CD4-positive, CD25-positive, alpha-beta regulatory T cell (primary cell): ENCODE measurements around the gene VEGFA. TPM values are rescaled to one million over a fixed set of nuclear protein-coding genes. Genes with fewer than 3 reads are reported as not detected.
A peak's percentile ranks its signal among the peaks of the same experiment; 100 is the strongest.

Experiments
- ATAC-seq, 2 donors: fragments of 150-1000 bp; cut with Tn5 transposase; one replicate each; pipeline ENCODE4 v1.10.0; 2021; ENCODE audit warnings: low read depth in 2 of 2, moderate number of reproducible peaks in 2 of 2, moderate library complexity in 1 of 2
- DNase-seq, 3 donors: peaks; one replicate each; pipeline versions ENCODE4 v3.0.0 to v3.0.0-alpha.2; 2012 to 2022; ENCODE audit warnings: mixed read lengths in 1 of 3
- H3K27ac ChIP-seq: one replicate; pipeline ENCODE4 v1.7.0; 2013; ENCODE audit warnings: mild to moderate bottlenecking, low read length; ENCODE audit not compliant: insufficient read depth, poor library complexity, severe bottlenecking
- H3K27me3 ChIP-seq: one replicate; pipeline ENCODE4 v1.7.0; 2013; ENCODE audit warnings: low read length; ENCODE audit not compliant: control insufficient read depth, insufficient read depth
- H3K36me3 ChIP-seq: one replicate; pipeline ENCODE4 v1.7.0; 2013; ENCODE audit warnings: mild to moderate bottlenecking, low read length, moderate library complexity; ENCODE audit not compliant: control insufficient read depth, insufficient read depth
- H3K4me1 ChIP-seq: 2 replicates; pipeline ENCODE4 v1.7.0; 2013; ENCODE audit warnings: mild to moderate bottlenecking, low read length; ENCODE audit not compliant: insufficient read depth, control insufficient read depth, poor library complexity, severe bottlenecking
- H3K4me3 ChIP-seq: one replicate; pipeline ENCODE4 v1.7.0; 2013; ENCODE audit warnings: low read depth, mild to moderate bottlenecking, low read length, moderate library complexity
- H3K9me3 ChIP-seq, 2 experiments: 1 replicate in 1 of 2; 2 replicates in 1 of 2; pipeline ENCODE4 v1.7.0; 2013; ENCODE audit warnings: low read length in 2 of 2, mild to moderate bottlenecking in 1 of 2, moderate library complexity in 1 of 2; ENCODE audit not compliant: control insufficient read depth in 2 of 2
- H3K27ac Mint-ChIP-seq, 3 donors: one replicate each; pipeline ENCODE4 v1.8.0; 2020 to 2022; ENCODE audit warnings: mild to moderate bottlenecking in 3 of 3, mixed read lengths in 3 of 3, moderate library complexity in 2 of 3
- H3K27me3 Mint-ChIP-seq: one replicate; pipeline ENCODE4 v1.8.0; 2022; ENCODE audit warnings: mild to moderate bottlenecking, mixed read lengths
- H3K36me3 Mint-ChIP-seq: one replicate; pipeline ENCODE4 v1.8.0; 2020; ENCODE audit warnings: mixed read lengths
- H3K4me1 Mint-ChIP-seq, 4 donors: one replicate each; pipeline ENCODE4 v1.8.0; 2020 to 2022; ENCODE audit warnings: mixed read lengths in 4 of 4, mild to moderate bottlenecking in 1 of 4
- H3K4me3 Mint-ChIP-seq, 4 donors: one replicate each; pipeline ENCODE4 v1.8.0; 2020 to 2022; ENCODE audit warnings: mild to moderate bottlenecking in 4 of 4, mixed read lengths in 4 of 4, moderate library complexity in 3 of 4
- H3K9me3 Mint-ChIP-seq, 7 donors: one replicate each; pipeline ENCODE4 v1.8.0; 2020 to 2022; ENCODE audit warnings: mixed read lengths in 7 of 7, mild to moderate bottlenecking in 3 of 7, moderate library complexity in 2 of 7
- polyA plus RNA-seq, 4 donors: library from polyadenylated mRNA; unstranded; fragments of 300-500 nt; fragmentation: Illumina TruSeq; gene quantifications; one replicate each; pipeline ENCODE4 v1.2.3, GENCODE V29; 2021
- total RNA-seq: library from RNA; stranded (reverse); gene quantifications from one replicate; pipeline ENCODE4 v1.2.3, GENCODE V29; 2022

The VEGFA gene
- total and polyA plus RNA-seq, 5 donors from 2014 or later = 0.01 to 0.22 (median 0.13) TPM; not detected in 2

- no peak overlapping the region for H3K4me3 Mint-ChIP-seq
- ATAC-seq (no peak), DNase-seq (no peak)
- Histone ChIP-seq H3K4me3 (no peak overlapping the region), H3K36me3 (no peaks in the 10 kb centered on the region), H3K4me1 (no peaks in the 10 kb centered on the region), H3K27ac (no peak overlapping the region), H3K9me3 (no peaks in the 10 kb centered on the region), H3K27me3 (no peaks in the 10 kb centered on the region)
- no peak overlapping the region for H3K27ac Mint-ChIP-seq
- no peaks in the 10 kb centered on the region for H3K36me3 Mint-ChIP-seq
- no peaks in the 10 kb centered on the region for H3K9me3 Mint-ChIP-seq
- H3K27me3 Mint-ChIP-seq = peaks cover 6% of the 10 kb centered on the region
- H3K4me1 Mint-ChIP-seq = no peaks in the 10 kb centered on the region
Measured at GRCh38 chr6:43807228-43808061, 37.4 kb downstream of the VEGFA start.

GRCh38 chr6:43808412-43808811 lies 38.4 kb downstream of the VEGFA start:
- no peak for DNase-seq
- H3K36me3 ChIP-seq = no peaks in the 10 kb centered on the region
- Mint-ChIP-seq H3K36me3 (no peaks in the 10 kb centered on the region), H3K27me3 (peaks cover 6% of the 10 kb centered on the region), H3K4me1 (peaks cover 0 to 3% (median under 1%) of the 10 kb centered on the region in 4 donors), H3K9me3 (no peaks in the 10 kb centered on the region), H3K4me3 (no peak overlapping the region), H3K27ac (no peak overlapping the region)
- H3K27me3 ChIP-seq = no peaks in the 10 kb centered on the region
- ATAC-seq = no peak
- H3K27ac ChIP-seq = no peak overlapping the region
- no peak overlapping the region for H3K4me3 ChIP-seq
- H3K4me1 ChIP-seq = no peaks in the 10 kb centered on the region
- H3K9me3 ChIP-seq = no peaks in the 10 kb centered on the region

- Mint-ChIP-seq H3K4me3 (no peak overlapping the region), H3K36me3 (no peaks in the 10 kb centered on the region), H3K9me3 (peaks cover 0 to 2% (median 0%) of the 10 kb centered on the region in 7 donors), H3K27me3 (peaks cover 10% of the 10 kb centered on the region), H3K27ac (no peak overlapping the region), H3K4me1 (peaks cover 0 to 4% (median under 1%) of the 10 kb centered on the region in 4 donors)
- no peak overlapping the region for H3K4me3 ChIP-seq
- no peaks in the 10 kb centered on the region for H3K4me1 ChIP-seq
- ATAC-seq = no peak
- H3K27me3 ChIP-seq = no peaks in the 10 kb centered on the region
- DNase-seq = no peak
- no peak overlapping the region for H3K27ac ChIP-seq
- H3K36me3 ChIP-seq = no peaks in the 10 kb centered on the region
- no peaks in the 10 kb centered on the region for H3K9me3 ChIP-seq
Measured at GRCh38 chr6:43809417-43810305, 39.6 kb downstream of the VEGFA start.

GRCh38 chr6:43810965-43811732 lies 41.1 kb downstream of the VEGFA start:
- Histone ChIP-seq H3K27me3 (no peaks in the 10 kb centered on the region), H3K4me1 (no peaks in the 10 kb centered on the region), H3K9me3 (no peaks in the 10 kb centered on the region), H3K4me3 (no peak overlapping the region), H3K27ac (no peak overlapping the region), H3K36me3 (no peaks in the 10 kb centered on the region)
- Mint-ChIP-seq H3K9me3 (peaks cover 0 to 2% (median 0%) of the 10 kb centered on the region in 7 donors), H3K4me3 (no peak overlapping the region), H3K27ac (no peak overlapping the region), H3K36me3 (no peaks in the 10 kb centered on the region), H3K27me3 (peaks cover 15% of the 10 kb centered on the region), H3K4me1 (peaks cover 0 to 5% (median under 1%) of the 10 kb centered on the region in 4 donors)
- no peak for ATAC-seq
- DNase-seq = no peak

GRCh38 chr6:43811733-43812099 lies 41.7 kb downstream of the VEGFA start:
- Histone ChIP-seq H3K27ac (no peak overlapping the region), H3K4me3 (no peak overlapping the region), H3K36me3 (no peaks in the 10 kb centered on the region), H3K9me3 (no peaks in the 10 kb centered on the region), H3K4me1 (no peaks in the 10 kb centered on the region), H3K27me3 (no peaks in the 10 kb centered on the region)
- Mint-ChIP-seq H3K27ac (no peak overlapping the region), H3K4me1 (peaks cover 0 to 7% (median under 1%) of the 10 kb centered on the region in 4 donors), H3K4me3 (no peak overlapping the region), H3K9me3 (peaks cover 0 to 2% (median 0%) of the 10 kb centered on the region in 7 donors), H3K27me3 (peaks cover 20% of the 10 kb centered on the region), H3K36me3 (no peaks in the 10 kb centered on the region)
- ATAC-seq = no peak
- no peak for DNase-seq

- Histone ChIP-seq H3K4me1 (no peaks in the 10 kb centered on the region), H3K36me3 (no peaks in the 10 kb centered on the region), H3K27ac (no peak overlapping the region), H3K4me3 (no peak overlapping the region), H3K27me3 (no peaks in the 10 kb centered on the region), H3K9me3 (no peaks in the 10 kb centered on the region)
- no peak overlapping the region for H3K27ac Mint-ChIP-seq
- peaks cover 20% of the 10 kb centered on the region for H3K27me3 Mint-ChIP-seq
- H3K9me3 Mint-ChIP-seq = peaks cover 0 to 3% (median 0%) of the 10 kb centered on the region in 7 donors
- H3K4me3 Mint-ChIP-seq = no peak overlapping the region
- ATAC-seq (no peak), DNase-seq (peak in 1 of 3 donors; percentile 63)
- H3K36me3 Mint-ChIP-seq = no peaks in the 10 kb centered on the region
- peaks cover 0 to 7% (median under 1%) of the 10 kb centered on the region in 4 donors for H3K4me1 Mint-ChIP-seq
Measured at GRCh38 chr6:43812850-43813578, 43.0 kb downstream of the VEGFA start.

GRCh38 chr6:43814111-43814510 lies 44.1 kb downstream of the VEGFA start:
- Histone ChIP-seq H3K4me3 (no peak overlapping the region), H3K27ac (no peak overlapping the region), H3K36me3 (no peaks in the 10 kb centered on the region), H3K4me1 (no peaks in the 10 kb centered on the region), H3K9me3 (no peaks in the 10 kb centered on the region), H3K27me3 (no peaks in the 10 kb centered on the region)
- H3K9me3 Mint-ChIP-seq = peaks cover 0 to 3% (median 0%) of the 10 kb centered on the region in 7 donors
- ATAC-seq (no peak), DNase-seq (no peak)
- H3K4me1 Mint-ChIP-seq = peaks cover 0 to 7% (median under 1%) of the 10 kb centered on the region in 4 donors
- H3K27ac Mint-ChIP-seq = no peak overlapping the region
- H3K4me3 Mint-ChIP-seq = no peak overlapping the region
- peaks cover 21% of the 10 kb centered on the region for H3K27me3 Mint-ChIP-seq
- no peaks in the 10 kb centered on the region for H3K36me3 Mint-ChIP-seq
